Fibroblast of peridontal ligament (primary cell): ENCODE measurements around the gene LCT.
A peak's percentile ranks its signal among the peaks of the same experiment; 100 is the strongest.
"Not testable (repeated sequence)": the region's sequence is repeated elsewhere in the genome, so short reads cannot be mapped to it uniquely, and the experiment has no call there.

Experiments used
- DNase-seq: peaks from one replicate; pipeline ENCODE4 v3.0.0-alpha.2; 2010; ENCODE audit errors: extremely low read depth

Gene LCT

DNA sequence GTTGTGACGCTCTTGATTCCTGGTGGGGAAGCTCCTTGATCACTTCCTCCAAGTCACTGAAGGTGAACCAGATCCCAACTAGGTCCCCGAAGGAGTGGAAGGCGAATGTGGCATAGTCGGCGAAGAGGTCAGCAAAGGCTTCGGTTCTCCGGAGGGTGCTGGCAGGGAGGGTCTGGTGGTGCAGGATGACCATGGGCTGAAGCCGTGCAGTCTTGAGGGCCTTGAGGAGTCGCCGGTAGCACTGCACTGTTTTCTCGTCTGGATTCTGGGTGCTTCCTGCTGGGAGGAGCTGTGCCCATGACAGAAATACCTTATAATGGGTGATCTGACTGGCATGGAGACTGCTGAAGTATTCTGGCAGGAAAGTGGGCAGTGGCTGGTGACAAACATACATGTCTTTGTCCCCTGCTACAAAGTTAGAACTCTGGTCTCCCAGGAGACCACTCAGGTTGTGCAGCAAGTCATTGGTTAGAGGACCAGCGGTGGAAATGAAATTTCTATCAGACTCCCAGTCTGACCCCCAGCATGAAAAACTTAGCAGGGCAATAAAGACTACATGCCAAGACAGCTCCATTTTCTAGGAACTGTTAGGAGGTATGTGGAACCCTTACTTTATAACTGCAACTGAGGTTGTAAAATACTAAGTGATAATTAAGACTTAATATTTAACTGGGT is at the start of gene LCT:
Gene LCT, minus strand, starts transcription at position 589 of the 675 bp plus-strand sequence. Its CDS starts 15 bp downstream, at position 574.
- no peak for DNase-seq

DNA sequence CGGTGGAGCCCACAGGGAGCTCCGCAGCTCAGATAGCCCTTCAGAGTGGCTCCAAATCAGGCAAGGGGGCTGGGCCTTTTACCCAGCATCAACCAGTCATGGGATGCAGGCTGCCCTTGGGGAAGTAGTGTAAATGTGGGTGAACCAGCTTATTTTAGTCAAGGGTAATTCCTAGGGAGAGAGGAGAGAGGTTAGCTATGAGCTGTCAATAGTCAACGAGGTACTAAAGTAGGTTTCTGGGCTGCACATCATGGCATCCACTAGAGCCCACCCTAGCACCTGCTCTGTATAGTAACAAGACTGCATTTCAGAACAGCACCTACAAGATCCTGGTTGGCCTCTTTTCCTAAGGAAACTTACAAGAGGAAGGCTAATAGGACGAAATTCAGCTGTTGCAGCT is 48.7 kb upstream of the LCT start:
- DNase-seq = no peak

DNA sequence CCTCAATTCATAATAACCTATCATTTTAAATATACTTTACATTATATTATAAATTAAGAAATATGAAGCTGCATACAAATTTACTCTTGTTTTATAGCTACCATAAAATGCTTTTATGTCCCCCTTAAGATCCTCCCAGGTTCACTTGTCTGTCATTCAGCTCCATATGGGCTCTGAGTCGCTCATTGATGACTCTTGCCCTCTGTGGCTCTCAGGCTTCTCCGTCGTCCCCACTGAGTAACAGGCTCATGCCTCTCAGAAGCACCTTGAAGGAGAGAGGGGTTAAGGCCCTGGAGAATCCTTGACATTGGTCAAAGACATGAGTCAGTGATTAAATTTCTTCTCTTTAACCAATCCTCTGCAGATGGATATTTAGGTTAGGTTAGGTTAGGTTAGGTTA is 45.4 kb upstream of the LCT start:
- no peak for DNase-seq

DNA sequence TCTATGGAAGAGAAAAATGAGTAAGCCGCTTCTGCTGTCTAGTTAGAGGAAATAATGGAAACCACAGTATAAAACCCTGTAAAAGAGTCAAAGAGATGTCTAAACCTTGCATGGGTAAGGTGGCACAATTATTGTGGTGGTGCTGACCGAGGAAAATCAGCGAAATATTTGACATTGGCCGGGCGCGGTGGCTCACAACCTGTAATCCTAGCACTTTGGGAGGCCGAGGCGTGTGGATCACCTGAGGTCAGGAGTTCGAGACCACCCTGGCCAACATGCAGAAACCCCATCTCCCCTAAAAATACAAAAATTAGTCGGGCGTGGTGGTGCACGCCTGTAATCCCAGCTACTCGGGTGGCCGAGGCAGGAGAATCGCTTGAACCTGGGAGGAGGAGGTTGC is 39.8 kb upstream of the LCT start:
- DNase-seq = not testable (repeated sequence)

DNA sequence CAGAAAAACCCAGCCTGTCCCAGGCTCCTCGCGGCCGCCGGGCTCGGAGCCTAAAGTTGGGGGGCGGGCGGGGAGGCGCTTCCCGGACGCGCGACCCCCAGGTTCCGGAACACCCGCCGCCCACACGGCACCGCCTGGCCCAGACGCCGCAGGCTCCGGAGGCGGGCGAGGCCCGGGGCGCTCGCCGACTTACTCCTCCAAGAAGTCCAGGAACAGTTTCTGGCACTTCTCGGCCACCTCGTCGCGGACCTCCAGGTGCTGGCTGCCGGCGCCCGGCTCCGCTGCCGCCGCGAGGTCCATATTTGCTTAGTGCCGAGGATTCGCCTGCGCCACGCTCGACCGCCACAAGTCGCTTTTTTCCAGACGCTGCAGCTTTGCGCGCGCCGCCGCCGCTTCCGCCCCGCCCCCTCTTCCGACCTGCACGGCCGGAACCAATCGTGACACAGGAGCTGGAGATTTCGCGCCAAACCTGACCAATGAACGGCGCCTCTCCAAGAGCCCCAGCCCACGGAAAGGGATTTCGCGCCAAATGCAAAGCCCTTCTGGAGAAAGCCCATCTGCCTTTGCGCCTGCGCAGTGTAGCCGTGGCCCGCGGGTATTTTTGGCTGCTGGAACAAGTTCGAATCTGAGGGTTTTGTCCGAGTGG is 39.2 kb upstream of the LCT start, which contains the start of gene MCM6:
Gene MCM6, minus strand, starts transcription at position 378 of the 646 bp plus-strand sequence. Its CDS starts 78 bp downstream, at position 300.
- DNase-seq = peak; percentile 99

DNA sequence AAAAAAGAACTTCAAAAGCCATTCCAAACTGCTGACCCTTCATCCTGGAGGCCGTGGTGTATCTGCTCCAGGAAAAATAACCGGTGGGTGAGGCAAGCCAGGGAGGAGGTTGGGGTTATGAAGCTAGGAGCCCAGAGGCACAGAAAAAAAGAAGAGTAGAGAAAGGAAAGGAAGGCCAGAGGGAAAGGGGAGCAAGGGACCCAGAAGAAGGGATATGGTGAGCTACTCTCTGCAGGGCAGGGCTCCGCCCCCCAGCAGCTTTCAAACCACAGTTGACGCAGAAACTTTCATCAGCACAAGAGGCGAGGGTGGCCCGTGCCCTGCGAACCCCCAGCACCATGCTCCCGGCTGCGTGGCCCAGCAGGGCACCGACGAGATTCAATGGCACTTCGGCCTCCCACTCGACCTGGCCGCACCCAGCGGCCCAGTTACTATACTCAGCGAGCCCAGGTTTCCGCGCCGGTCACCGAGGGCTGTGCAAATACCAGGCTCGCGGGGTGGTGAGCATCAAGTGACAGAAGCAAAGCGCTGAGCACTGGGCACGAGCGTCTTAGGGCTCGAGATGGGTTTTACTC is 38.6 kb upstream of the LCT start:
- peak; percentile 64 for DNase-seq

DNA sequence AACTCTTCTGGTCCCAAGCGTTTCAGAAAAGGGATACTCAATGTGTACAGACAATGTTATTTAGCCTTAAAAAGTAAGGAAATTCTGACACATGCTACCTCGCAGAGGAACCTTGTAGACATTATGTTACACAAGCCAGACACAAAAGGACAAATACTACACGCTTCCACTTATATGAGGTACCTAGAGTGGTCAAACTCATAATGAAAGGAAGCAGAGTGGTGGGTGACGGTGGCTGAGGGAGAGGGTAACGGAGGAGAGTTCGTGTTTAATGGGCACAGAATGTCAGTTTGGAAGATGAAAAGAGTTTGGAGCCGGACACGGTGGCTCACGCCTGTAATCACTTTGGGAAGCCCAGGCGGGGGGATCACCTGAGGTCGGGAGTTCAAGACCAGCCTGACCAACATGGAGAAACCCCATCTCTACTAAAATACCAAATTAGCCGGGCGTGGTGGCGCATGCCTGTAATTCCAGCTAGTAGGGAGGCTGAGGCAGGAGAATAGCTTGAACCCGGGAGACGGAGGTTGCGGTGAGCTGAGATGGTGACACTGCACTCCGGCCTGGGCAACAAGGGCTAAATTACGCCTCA is 37.9 kb upstream of the LCT start:
- DNase-seq = no peak

DNA sequence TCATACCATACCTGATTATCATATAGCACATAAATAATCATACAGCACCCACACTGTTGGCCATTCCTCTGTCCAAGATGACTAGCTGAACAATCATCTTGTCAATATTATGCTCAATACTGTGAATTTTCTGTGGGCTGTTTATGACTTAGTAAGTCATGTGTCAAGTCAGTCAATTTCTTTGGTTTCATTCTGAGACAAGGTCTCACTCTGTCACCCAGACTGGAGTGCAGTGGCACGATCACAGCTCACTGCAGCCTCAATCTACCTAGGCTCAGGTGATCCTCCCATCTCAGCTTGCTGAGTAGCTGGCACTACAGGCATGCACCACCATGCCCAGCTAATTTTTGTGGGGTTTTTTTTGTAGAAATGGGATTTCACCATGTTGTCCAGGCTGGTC is 33.6 kb upstream of the LCT start:
- no peak for DNase-seq

DNA sequence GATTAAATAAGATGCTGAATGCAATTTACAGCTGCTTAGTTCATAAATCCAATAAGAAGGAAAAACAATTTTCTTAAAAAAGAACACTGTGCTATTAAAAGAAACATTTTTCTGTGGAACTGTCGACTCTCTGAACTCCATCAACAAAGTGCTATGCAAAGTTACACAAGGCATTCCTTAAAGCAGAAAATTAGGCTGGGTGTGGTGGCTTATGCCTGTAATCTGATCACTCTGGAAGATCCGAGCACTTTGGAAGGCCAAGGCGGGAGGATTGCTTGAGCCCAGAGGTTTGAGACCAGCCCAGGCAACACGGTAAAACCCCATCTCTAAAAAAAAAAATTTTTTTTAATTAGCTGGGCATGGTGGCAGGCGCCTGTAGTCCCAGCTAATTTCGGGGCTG is 26.2 kb upstream of the LCT start:
- peak; percentile 71 for DNase-seq

DNA sequence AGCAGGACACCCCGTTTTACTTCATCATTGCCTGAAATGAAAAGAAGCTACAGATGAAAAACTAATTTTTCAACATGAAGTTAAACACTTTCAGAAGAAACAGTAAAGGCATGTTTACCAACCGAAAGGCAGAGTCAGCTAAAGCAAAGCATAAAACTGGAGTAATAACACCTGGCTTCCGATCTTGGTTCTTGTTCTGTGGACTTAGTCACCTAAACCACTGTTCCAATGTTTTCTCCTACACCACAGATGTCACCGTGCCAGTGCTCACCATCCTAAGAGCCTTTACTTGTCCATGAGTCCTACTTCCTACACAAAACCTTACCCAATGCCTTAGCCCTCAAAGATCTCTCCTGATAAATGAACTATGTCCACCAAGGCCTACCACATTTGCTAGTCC is 25.7 kb upstream of the LCT start:
- DNase-seq = no peak

DNA sequence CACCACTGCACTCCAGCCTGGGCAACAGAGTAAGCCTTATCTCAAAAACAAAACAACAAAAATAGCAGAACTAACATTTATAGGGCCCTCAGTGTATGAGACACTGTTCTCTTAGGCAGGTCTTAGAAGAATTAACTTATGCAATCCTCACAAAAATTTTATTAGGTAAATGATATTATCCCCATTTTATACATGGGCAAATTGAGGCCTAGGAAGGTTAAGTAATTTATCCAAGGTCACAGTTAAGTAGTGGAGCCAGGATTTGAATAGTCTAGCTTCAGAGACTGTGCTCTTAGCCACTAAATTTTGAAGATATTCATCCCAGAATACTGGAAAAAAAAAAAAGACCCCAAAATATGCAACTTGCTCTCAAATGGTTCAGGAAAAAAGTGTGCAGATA is 16.4 kb upstream of the LCT start:
- DNase-seq = no peak

DNA sequence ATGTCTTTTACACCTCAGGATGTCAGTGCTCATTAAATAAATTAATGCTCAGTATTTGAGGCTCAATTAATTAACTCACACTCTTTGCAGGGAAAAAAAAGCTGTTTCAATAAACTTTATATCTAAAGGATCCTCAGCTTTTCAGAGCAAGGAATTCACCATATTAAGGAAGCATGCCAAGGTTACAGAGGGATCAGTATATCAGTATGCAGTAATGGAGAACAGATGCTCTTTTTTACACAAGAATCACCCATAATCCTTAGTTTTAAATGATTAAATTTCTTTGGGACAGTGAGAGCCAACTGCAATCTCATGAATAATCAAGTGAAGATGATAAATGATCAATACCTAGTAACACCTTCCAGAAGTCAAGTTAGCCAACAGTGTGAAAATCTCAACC is 14.9 kb upstream of the LCT start:
- DNase-seq = peak; percentile 66

DNA sequence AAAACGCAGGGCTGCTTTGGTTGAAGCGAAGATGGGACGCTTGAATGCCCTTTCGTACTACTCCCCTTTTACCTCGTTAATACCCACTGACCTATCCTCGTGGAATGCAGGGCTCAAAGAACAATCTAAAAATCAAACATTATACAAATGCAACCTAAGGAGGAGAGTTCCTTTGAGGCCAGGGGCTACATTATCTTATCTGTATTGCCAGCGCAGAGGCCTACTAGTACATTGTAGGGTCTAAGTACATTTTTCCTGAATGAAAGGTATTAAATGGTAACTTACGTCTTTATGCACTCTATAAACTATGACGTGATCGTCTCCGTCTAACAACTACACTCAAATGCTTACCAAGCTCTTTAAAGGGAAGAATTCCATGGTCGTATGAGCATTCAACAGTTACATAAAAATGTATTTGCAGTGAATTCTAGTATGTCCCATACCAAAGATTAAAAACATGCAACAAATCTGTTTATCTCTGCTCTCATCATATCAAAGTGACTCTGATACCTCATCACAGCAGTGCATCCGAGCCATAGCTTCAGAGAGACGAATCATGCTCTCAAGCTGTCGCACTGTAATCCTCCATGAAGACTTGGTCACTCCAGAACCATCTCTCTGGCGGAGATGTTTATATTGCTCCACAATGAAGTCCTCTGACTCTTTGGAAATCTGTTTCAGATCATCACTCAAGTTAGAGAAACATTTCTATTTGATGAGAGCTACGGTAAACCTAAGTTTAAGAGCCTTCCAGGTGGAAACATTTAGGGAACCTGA is 14.1 kb upstream of the LCT start:
- peak; percentile 37 for DNase-seq

DNA sequence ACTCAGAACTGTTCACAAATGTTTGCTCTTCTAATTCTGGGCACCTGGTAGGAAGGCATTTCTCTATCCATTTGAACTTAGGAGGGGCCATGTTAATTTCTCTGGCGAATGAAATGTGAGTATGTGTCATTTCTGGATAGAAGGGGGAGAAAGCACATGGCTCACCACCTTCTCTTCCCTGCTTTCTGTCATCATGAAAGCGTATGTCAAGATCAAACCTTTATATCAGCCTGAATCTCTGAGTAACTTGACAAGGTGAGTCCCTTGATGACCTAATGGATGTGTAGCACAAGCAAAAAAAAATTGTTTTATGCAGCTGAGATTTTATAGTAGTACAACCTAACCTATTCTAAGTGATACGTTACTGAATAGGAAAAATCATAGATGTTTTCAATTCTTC is 12.1 kb upstream of the LCT start:
- no peak for DNase-seq

DNA sequence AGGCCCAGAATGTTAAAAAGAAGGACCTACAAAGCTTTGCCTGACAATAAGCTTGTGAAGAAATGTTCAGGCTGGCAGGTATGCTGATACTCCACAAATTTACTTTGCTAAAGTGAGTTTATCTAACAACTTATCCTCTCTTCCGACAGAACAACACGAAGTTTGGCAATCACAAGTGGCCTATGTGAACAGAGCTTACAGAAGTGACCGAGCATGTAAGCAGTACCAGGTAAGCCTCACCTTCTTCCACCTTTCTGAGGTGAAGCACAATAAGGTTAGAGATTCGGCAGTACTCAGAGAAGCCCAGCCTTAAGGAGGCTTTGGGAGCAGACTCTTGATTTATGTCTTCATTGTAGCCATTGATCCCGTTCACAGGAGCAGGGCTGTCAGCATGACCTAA is 9.0 kb upstream of the LCT start:
- no peak for DNase-seq

DNA sequence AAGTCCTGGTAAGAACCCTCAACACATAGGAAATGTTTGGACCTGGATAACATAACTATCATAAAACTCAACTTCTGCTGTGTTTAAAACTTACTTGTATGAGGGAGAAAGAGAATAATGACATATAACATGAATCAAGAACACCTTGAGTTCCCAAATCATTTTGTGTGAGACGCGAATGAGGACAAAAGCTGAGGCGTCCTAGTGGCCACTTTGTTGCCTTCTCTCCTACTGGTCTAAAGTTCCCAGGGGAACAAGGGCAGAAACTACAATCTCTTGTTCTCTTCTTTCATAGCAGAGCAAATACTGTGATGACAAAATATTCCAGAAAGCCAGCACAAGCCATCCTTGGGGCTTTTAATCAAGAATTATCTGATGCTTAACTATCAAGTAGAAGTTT is 8.3 kb upstream of the LCT start:
- DNase-seq = no peak

DNA sequence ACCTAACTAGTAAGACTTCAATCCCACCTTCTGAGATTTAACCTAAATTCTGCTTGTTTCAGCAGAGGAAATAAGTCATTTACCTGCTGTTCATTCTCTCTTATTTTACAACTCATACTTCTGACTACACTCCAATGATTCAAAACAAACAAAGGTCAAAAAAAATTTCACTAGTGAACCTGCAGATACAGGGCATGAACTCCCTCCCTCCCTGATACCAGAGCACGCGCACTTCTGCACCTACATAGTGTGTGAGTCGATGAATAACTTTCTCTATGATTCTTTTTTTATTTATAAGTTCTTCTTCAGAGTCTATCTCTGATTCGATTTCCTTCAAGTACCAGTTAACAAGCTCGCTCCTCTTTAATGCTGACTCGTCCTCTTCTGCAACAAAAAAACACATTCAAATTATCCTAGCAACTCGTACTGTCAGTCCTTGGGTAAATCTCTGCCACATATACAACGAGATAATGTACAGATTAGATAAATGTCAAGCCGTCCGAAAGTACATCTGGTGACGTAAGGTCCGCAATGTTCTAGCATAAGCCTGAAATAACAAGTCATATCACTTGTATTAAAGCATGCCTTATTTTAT is 7.4 kb upstream of the LCT start:
- no peak for DNase-seq

DNA sequence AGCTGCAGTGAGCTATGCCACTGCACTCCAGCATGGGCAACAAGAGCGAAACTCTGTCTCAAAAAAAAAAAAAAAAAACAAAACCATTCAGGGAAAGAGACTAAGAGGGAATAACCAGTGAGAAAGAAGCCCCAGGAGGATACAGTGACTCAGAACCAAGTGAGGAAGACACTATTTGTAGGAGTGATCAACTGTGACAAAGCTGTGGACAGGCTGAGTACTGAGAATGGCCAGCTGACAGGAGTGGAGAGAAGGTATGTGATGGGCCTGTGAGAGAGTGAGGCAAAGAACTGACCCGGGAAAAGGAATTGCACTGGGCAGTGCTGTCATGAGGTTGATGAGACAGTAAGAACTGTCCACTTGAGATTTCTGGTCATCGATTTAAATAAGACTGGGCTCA is 6.7 kb upstream of the LCT start:
- DNase-seq = no peak

DNA sequence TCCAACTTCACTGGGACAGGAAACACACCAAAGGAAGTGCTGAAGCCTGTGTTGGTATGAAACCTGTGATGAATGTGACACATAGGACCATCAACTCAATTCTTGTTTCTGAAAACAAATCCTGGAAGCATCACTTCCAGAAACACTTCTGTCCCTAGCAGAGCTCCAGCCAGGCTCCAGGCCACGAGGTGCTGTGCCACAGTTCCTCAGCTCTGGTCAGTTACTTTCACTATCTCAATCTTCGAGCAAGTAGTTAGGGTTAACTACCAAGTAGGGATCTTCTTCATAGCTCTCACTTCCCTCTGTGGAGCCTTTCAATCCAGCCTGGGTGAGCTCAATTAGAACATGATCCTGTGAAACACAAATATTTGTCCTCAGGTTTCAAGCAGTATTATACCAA is 3.6 kb upstream of the LCT start:
- DNase-seq = no peak

DNA sequence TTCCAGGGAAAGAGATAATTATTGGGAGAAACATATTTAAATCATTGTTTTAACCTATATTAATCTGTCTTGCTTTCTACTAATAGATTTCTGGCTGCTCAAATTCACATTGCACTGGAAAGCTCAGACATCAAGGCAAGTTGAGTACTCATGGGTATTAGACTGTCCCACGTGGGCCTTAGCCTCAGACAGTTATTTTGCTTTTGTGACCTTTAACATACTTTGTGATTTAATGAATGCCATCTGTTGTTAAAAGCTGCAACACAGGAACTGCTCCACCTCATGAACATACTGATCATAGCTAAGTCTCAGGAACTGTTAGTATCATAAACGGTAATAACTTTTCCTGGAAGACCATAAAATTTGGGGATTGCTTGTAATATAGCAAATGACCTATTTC is 2.7 kb upstream of the LCT start:
- peak; percentile 87 for DNase-seq

DNA sequence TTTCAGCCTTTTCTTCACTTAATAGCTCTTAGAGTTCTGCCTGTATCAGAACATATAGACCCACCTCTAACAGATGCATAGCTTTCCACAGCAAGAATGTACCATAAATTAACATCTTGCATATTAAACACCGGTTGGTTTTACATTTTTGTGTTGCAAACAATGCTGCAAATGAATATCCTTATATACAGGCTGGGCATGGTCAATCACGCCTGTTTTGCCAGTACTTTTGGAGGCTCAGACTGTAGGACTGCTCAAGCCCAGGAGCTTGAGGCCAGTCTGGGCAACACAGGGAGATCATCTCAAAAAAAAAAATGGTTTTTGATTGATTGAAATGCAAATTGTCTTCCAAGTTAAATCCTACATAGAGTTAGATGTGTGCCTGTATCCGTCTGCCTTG is 1.5 kb upstream of the LCT start:
- DNase-seq = no peak

DNA sequence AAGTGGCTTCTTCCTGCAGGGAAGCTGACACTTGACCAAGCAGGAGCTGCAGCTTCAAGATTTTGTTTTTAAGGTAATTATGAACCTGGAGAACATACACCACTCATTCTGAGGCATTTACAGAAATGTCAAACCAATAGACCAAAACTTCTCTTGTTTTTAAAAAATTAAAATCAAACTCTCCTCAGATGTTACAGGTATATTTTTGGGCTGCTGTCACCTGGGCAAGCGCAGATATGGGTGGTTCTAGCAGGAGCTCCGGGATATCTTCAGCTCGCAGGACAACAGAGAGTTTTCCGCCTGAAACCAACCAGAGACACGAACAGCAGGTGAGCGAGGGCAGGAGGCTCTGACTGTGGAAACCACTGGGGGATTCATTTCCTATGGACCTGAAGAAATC is 4.1 kb downstream of the LCT start:
- no peak for DNase-seq
